ENCODE results near the gene RAB3GAP1.

Gene RAB3GAP1

DNA sequence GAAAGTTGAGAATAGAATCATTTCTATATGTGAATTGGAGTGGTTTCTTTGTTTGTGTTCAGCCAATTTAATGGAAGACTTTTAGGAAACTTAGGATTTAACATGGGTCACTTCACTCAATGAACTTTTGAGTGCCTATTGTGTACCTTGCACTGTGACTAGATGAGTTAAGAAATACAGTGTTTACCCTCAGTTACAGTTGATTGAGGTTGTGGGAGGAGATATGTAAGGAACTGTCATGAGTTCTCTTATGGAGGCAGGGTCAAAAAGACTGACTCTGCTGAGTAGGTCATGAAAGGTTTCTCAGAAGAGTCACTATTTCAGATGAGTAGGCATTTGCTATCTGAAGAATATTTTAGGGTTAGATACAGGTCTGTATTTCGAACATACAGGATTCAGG is 98.6 kb downstream of the RAB3GAP1 start:
- H3K4me1 ChIP-seq = no peaks in the 10 kb centered on the region
- TF ChIP-seq, protein P1, sequence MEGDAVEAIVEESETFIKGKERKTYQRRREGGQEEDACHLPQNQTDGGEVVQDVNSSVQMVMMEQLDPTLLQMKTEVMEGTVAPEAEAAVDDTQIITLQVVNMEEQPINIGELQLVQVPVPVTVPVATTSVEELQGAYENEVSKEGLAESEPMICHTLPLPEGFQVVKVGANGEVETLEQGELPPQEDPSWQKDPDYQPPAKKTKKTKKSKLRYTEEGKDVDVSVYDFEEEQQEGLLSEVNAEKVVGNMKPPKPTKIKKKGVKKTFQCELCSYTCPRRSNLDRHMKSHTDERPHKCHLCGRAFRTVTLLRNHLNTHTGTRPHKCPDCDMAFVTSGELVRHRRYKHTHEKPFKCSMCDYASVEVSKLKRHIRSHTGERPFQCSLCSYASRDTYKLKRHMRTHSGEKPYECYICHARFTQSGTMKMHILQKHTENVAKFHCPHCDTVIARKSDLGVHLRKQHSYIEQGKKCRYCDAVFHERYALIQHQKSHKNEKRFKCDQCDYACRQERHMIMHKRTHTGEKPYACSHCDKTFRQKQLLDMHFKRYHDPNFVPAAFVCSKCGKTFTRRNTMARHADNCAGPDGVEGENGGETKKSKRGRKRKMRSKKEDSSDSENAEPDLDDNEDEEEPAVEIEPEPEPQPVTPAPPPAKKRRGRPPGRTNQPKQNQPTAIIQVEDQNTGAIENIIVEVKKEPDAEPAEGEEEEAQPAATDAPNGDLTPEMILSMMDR (IDR thresholded peaks at IDR 0.05) = no peak
- H3K27me3 ChIP-seq = no peaks in the 10 kb centered on the region
- no peaks in the 10 kb centered on the region for H3K9me3 ChIP-seq
- no peak for DNase-seq
- no peak overlapping the region for H3K4me3 ChIP-seq
- H3K27ac ChIP-seq = no peak overlapping the region
- intact Hi-C loops (cut with DNase I; ENCODE audit: low total_unique reads) = no loop called here
- H3K36me3 ChIP-seq = peaks cover 52 to 59% (median 53%) of the 10 kb centered on the region in 3 donors

DNA sequence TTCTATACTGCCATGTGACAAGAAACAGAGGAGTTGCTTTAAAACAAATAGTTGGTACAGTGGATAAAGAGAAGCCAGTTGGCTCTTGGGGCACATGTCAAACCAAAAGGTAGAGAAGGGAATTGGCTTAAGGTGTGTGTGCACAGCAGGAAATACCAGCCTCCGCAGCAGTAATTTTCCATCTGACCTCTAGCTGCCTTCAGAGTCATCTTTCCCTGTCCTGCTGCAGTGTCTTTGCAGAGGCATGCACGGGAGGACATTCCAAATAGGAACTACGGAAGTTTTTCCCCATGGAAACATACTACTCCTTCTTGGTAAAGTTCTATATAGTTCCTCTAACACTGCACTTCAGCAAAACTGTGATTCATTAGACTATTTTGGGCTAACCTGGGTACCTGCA is 99.5 kb downstream of the RAB3GAP1 start:
- no peak overlapping the region for H3K4me3 ChIP-seq
- no peaks in the 10 kb centered on the region for H3K9me3 ChIP-seq
- intact Hi-C loops (cut with DNase I; ENCODE audit: low total_unique reads) = no loop called here
- no peak for DNase-seq
- peaks cover 61 to 62% (median 62%) of the 10 kb centered on the region in 3 donors for H3K36me3 ChIP-seq
- TF ChIP-seq, protein P1 (IDR thresholded peaks at IDR 0.05) = no peak
- no peaks in the 10 kb centered on the region for H3K4me1 ChIP-seq
- no peaks in the 10 kb centered on the region for H3K27me3 ChIP-seq
- H3K27ac ChIP-seq = no peak overlapping the region

GRCh38 chr2:135152361-135152760 is 100.3 kb downstream of the RAB3GAP1 start:
- peaks cover 68% of the 10 kb centered on the region in 3 donors for H3K36me3 ChIP-seq
- intact Hi-C loops (cut with DNase I; ENCODE audit: low total_unique reads) = no loop called here

GRCh38 chr2:135154962-135155361 is 102.9 kb downstream of the RAB3GAP1 start:
- DNase-seq = no peak
- TF ChIP-seq, protein P1 (IDR thresholded peaks at IDR 0.05) = no peak
- H3K27ac ChIP-seq = no peak overlapping the region
- H3K4me1 ChIP-seq = no peaks in the 10 kb centered on the region
- H3K36me3 ChIP-seq = peaks cover 76 to 91% (median 82%) of the 10 kb centered on the region in 3 donors
- no peaks in the 10 kb centered on the region for H3K27me3 ChIP-seq
- no peak overlapping the region for H3K4me3 ChIP-seq
- intact Hi-C loops (cut with DNase I; ENCODE audit: low total_unique reads) = no loop called here
- no peaks in the 10 kb centered on the region for H3K9me3 ChIP-seq

More at GRCh38 chr2:135152361-135152760, 100.3 kb downstream of the RAB3GAP1 start:
- H3K4me1 ChIP-seq = no peaks in the 10 kb centered on the region
- no peaks in the 10 kb centered on the region for H3K27me3 ChIP-seq
- no peak overlapping the region for H3K27ac ChIP-seq
- no peak for DNase-seq
- H3K9me3 ChIP-seq = no peaks in the 10 kb centered on the region
- TF ChIP-seq, protein P1 (IDR thresholded peaks at IDR 0.05) = no peak
- H3K4me3 ChIP-seq = no peak overlapping the region

- H3K36me3 ChIP-seq = peaks cover 48 to 78% (median 63%) of the 10 kb centered on the region in 3 donors
- TF ChIP-seq, protein P1 (IDR thresholded peaks at IDR 0.05) = no peak
- intact Hi-C loops (cut with DNase I; ENCODE audit: low total_unique reads) = no loop called here
These were observed 105.8 kb downstream of the RAB3GAP1 start for GRCh38 chr2:135157856-135158255.

DNA sequence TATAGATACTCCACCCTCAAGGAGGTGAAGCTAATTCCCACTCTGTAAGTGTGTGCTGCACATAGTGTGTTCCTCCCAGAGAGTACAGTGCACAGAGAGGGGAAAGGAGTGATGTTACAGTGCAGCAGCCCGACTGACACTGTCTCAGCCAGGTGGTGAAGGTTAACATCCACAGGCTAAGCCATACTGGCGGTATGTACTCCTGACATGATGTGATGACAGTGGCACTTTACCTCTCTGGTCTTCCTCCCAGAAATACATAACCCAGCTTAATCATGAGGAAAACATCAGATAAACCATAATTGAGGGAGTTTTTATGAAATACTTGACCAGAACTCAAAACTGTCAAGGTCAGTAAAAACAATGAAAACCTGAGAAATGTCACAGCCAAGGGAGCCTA is 107.1 kb downstream of the RAB3GAP1 start:
- Histone ChIP-seq H3K9me3 (no peaks in the 10 kb centered on the region), H3K4me3 (no peak overlapping the region), H3K4me1 (no peaks in the 10 kb centered on the region), H3K27me3 (no peaks in the 10 kb centered on the region), H3K27ac (no peak overlapping the region), H3K36me3 (peaks cover 46 to 79% (median 65%) of the 10 kb centered on the region in 3 donors)
- TF ChIP-seq, protein P1 (IDR thresholded peaks at IDR 0.05) = no peak
- intact Hi-C loops (cut with DNase I; ENCODE audit: low total_unique reads) = no loop called here
- DNase-seq = no peak

More at GRCh38 chr2:135157856-135158255, 105.8 kb downstream of the RAB3GAP1 start:
- H3K4me1 ChIP-seq = no peaks in the 10 kb centered on the region
- no peaks in the 10 kb centered on the region for H3K9me3 ChIP-seq
- H3K27me3 ChIP-seq = no peaks in the 10 kb centered on the region
- H3K4me3 ChIP-seq = no peak overlapping the region
- no peak for DNase-seq
- H3K27ac ChIP-seq = no peak overlapping the region

Data from tibial artery (tissue), 4 donors.